Measurements from ENCODE around the gene JMJD1C.
"Not testable (repeated sequence)": the region's sequence is repeated elsewhere in the genome, so short reads cannot be mapped to it uniquely, and the experiment has no call there.

The JMJD1C gene

DNA sequence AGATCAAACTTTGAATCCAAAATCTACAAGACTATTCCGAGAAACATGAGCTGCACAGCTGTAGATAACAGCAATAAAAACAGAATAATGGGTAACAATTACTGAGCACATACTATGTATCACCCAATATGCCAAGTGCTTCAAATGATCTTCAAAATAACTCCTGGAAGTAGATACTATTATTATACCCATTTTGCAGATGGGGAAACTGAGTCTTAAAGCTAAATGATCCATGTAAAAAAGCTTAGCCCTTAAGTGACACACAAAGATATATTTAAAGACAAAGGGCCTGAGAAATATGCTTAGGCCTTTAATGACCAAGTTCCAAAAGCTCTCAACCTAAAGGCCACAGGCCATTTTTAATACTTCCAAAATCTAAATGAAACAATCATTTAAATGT is 37.1 kb upstream of the JMJD1C start:
- TF ChIP-seq, protein P1, sequence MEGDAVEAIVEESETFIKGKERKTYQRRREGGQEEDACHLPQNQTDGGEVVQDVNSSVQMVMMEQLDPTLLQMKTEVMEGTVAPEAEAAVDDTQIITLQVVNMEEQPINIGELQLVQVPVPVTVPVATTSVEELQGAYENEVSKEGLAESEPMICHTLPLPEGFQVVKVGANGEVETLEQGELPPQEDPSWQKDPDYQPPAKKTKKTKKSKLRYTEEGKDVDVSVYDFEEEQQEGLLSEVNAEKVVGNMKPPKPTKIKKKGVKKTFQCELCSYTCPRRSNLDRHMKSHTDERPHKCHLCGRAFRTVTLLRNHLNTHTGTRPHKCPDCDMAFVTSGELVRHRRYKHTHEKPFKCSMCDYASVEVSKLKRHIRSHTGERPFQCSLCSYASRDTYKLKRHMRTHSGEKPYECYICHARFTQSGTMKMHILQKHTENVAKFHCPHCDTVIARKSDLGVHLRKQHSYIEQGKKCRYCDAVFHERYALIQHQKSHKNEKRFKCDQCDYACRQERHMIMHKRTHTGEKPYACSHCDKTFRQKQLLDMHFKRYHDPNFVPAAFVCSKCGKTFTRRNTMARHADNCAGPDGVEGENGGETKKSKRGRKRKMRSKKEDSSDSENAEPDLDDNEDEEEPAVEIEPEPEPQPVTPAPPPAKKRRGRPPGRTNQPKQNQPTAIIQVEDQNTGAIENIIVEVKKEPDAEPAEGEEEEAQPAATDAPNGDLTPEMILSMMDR (conservative IDR thresholded peaks at IDR 0.05): no peak
- TF ChIP-seq ZFX (IDR thresholded peaks at IDR 0.05): no peak
- no peak overlapping the region for H3K27ac ChIP-seq

DNA sequence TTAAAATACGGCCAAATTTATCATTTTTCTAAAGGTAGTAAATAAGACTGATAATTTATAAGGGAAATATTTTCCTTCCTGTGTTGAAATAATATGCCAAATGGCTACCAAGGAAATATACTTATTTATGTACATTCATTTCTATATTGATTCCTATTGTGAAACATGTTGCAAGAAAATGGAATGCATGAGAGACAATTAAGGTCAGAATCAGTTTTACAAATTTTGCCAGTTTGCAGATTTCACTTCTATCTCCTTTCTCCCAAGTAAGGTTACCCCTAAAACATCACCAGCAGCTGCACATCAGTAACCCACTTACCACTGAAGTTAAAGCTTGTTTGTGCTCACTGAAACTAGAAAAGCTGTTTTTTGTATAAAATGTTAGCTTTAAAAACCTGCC is 36.2 kb upstream of the JMJD1C start:
- no peak for TF ChIP-seq ZFX (IDR thresholded peaks at IDR 0.05)
- TF ChIP-seq, protein P1 (conservative IDR thresholded peaks at IDR 0.05): no peak
- no peak overlapping the region for H3K27ac ChIP-seq

- H3K27ac ChIP-seq: not testable (repeated sequence)
Measured at GRCh38 chr10:63500551-63500950, 34.8 kb upstream of the JMJD1C start.

DNA sequence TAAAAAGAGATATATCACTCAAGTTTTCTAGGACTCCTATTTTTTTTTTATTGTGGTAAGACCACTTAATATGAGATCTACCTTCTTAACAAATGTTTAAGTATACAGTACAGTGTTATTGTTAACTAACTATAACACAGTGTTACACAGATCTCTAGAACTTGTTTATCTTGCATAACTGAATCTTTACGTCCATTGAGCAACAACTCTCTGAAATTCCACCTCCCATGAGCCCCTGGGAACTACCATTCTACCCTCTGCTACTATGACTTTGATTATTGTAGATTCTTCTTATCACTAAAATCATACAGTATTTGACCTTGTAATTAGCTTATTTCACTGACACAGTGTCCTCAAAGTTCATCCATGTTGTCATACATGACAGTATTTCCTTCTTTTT is 32.9 kb upstream of the JMJD1C start:
- no peak for TF ChIP-seq ZFX (IDR thresholded peaks at IDR 0.05)
- TF ChIP-seq, protein P1 (conservative IDR thresholded peaks at IDR 0.05): no peak
- no peak overlapping the region for H3K27ac ChIP-seq

DNA sequence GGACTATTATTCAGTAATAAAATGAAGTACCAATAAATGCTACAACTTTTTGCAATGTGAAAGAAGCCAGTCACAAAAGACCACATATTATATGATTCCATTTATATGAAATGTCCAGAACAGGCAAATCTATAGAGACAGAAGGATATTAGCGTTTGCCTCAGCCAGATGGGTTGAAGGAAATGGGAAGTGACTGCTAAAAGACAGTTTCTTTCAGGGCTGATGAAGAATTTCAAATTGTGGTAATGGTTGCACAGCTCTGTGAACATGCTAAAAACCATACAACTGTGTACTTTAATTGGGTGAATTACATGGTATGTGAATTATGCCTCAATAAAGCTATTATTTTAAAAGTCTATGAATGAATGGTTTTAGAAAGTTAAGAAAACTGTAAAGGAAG is 31.5 kb upstream of the JMJD1C start:
- no peak overlapping the region for H3K27ac ChIP-seq
- no peak for TF ChIP-seq ZFX (IDR thresholded peaks at IDR 0.05)
- TF ChIP-seq, protein P1 (conservative IDR thresholded peaks at IDR 0.05): no peak

GRCh38 chr10:63496561-63496960 is 30.8 kb upstream of the JMJD1C start:
- no peak overlapping the region for H3K27ac ChIP-seq
- TF ChIP-seq, protein P1 (conservative IDR thresholded peaks at IDR 0.05): no peak
- TF ChIP-seq ZFX (IDR thresholded peaks at IDR 0.05): no peak

- TF ChIP-seq, protein P1 (conservative IDR thresholded peaks at IDR 0.05): no peak
- no peak for TF ChIP-seq ZFX (IDR thresholded peaks at IDR 0.05)
- no peak overlapping the region for H3K27ac ChIP-seq
Measured at GRCh38 chr10:63494951-63495350, 29.2 kb upstream of the JMJD1C start.

- no peak for TF ChIP-seq ZFX (IDR thresholded peaks at IDR 0.05)
- TF ChIP-seq, protein P1 (conservative IDR thresholded peaks at IDR 0.05): no peak
- no peak overlapping the region for H3K27ac ChIP-seq
Measured at GRCh38 chr10:63493004-63493403, 27.2 kb upstream of the JMJD1C start.

GRCh38 chr10:63492317-63492690 is 26.5 kb upstream of the JMJD1C start:
- not testable (repeated sequence) for H3K27ac ChIP-seq

Measured in C4-2B (cell line).